NCI-H146 treated with DMSO at 0.1 percent for 48 hours (cell line): ENCODE results near the gene PDE4B.

Experiments used
- DNase-seq: peaks from one replicate; lab custom pipeline; 2025; ENCODE audit not compliant: unreplicated experiment; lab: John Stamatoyannopoulos, UW

The PDE4B gene

DNA sequence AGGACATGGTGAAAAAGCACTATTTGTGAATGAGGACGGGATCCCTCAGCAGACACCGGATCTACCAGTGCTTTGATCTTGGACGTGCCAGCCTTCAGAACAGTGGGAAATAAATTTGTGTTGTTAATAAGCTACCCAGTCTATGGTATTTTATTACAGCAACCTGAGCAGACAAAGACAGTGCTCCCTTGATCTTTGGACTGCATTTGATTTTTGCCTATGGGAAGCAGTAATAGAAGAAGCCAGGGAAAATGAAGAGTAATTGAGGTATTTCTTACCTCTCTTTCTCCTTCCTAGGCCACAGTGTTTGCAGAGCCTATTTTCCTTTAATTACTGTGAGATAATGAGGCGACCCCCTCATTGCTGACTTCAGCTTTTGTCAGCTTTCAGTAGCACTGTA lies 87.9 kb downstream of the PDE4B start:
- no peak for DNase-seq

DNA sequence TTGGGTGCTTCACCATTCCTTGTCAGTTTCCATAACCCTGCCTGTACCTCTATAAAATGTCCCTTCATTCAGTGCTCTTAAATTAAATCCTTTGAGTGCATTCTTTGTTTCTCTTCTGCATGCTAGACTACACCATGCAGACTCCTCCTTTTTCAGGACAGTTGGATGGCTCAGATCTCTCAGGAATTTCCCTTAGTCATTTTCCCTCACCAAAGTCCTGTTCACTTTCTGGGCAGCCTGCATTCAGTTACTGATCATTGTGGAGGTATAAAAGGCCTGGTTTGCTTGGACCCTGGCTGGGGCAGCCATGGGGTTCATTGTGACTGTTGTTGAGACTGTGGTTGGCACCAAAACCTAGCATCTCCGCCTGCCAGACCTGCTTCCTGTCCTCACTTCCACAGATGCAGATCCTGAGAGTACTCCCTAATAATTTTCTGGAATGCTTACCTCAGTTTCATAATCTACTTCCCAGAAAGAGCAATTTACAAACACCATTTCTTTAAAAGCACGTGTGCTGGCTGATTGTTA lies 88.4 kb downstream of the PDE4B start:
- DNase-seq, result no peak

DNA sequence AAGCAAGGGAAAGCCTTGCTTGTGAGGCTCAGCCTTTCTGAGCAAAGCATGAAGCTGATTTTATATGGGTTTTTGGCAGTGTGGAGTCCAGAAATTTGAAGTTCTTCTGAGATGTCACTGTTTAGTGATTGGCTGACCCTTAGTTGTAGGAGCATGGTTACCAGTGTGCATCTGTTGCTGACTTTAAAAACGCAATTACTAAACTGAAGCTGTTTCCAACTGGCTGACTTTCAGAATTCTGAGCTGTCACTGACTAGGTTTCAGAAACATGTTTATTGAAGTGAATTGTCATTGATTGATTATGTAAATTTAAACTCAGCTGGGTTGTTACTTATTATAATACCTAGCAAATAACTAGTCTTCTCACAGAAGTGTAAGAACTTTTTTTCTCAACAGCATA lies 89.4 kb downstream of the PDE4B start:
- no peak for DNase-seq

DNA sequence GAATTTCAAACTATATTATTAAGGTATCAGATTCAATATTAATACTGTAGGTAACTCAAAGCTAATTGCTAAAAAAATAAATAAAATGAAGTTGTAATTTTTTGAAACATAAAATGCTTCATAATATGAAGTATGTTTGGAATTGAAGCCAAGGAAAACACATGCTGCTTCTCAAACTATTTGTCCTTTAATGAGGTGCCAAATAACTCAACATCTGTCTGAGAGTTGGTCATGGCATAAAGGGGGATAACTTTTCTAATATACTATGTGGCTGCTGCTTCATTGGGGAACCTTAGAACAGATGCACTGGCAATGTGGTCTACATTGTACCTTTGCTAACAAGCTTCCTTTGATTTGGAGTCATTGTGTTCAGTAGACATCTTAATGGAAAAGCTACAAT lies 96.7 kb downstream of the PDE4B start:
- DNase-seq, result no peak

GRCh38 chr1:65890201-65890843 lies 97.6 kb downstream of the PDE4B start:
- DNase-seq, result no peak

DNA sequence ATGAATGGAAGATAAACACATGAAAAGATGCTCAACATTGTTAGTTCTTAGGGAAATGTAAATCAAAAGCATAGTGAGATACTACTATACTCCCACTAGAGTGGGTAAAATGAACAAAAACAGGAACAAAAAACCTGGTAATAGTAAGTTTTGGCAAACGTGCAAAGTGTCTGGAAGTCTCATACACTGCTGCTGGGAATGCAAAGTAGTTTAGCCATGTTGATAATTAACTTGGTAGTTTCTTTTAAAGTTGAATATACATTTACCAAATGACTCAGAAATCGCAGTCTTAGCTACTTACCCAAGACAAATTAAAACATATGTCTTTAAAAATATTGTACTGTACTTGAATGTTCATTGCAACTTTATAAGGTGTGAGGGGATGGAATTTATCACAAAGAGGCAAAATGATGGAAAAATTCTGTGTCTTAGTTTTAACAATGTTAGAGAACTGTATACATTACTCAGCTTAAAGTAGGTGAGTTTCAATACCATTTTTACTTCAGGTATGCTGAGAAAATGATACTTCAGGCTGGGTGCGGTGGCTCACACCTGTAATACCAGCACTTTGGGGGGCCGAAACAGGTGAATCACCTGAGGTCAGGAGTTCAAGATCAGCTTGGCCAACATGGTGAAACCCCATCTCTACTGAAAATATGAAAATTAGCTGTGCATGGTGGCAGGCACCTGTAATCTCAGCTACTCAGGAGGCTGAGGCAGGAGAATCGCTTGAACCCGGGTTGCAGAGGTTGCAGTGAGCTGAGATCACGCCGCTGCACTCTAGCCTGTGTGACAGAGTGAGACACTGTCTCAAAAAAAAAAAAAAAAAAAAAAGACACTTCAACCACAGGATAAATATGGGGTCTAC lies 102.3 kb downstream of the PDE4B start:
- no peak for DNase-seq

- DNase-seq, result no peak
These were observed 104.0 kb downstream of the PDE4B start for GRCh38 chr1:65896721-65897120.

GRCh38 chr1:65897485-65897884 lies 104.8 kb downstream of the PDE4B start:
- DNase-seq, result no peak

DNA sequence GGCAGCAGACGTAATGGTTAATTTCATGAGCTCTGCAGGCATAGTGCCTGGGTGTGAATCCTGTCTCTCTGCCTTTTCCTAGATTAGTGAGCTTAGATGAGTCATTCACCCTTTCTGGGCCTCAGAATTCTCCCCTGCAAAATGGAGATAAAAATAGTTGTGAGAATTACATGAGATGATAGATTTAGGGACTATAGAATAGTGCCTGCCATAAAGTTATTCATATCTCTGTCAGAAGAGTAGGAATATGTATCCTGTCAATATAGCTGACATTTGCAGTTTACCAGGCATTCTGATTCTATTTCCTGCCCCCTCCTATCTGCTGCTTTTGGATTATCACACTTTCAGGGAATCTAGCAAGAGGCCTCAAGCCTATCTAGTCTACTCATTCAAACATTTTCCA lies 112.0 kb downstream of the PDE4B start:
- DNase-seq, result no peak

GRCh38 chr1:65910432-65910831 lies 117.7 kb downstream of the PDE4B start:
- no peak for DNase-seq

GRCh38 chr1:65911679-65912078 lies 119.0 kb downstream of the PDE4B start:
- no peak for DNase-seq

DNA sequence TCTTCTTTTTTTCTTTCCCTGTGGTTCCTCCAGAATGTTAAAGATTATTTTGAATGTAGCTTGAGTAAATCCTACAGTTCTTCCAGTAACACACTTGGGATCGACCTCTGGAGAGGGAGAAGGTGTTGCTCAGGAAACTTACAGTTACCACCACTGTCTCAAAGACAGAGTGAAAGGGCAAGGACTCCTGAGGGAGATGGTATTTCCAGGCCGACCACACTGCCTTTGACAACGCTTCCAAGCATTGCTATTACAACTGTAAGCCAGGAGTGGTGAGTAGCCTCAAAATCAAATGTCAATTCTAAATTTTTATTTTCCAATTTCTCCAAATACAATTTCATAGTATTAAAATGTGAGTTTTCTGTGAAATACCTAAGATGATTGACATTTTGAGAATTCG lies 125.9 kb downstream of the PDE4B start:
- DNase-seq, result no peak

DNA sequence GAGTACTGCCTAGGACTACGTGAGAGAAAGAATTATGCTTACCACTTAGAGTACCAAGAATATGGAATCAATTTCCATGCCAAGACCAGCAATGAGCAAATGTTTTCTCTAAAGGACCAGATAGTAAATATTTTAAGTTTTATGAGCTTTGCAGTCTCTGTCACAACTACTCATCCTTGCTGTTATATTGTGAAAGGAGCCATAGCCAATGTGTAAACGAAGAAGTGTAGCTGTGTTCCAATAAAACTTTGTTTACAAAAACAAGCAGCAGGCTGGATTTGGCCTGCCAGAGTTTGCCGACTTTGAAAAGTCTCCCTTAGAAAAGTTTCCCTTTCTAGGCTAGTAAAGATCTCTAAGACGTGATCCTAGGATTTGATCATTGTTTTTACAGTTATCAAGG lies 128.8 kb downstream of the PDE4B start:
- DNase-seq, result no peak

DNA sequence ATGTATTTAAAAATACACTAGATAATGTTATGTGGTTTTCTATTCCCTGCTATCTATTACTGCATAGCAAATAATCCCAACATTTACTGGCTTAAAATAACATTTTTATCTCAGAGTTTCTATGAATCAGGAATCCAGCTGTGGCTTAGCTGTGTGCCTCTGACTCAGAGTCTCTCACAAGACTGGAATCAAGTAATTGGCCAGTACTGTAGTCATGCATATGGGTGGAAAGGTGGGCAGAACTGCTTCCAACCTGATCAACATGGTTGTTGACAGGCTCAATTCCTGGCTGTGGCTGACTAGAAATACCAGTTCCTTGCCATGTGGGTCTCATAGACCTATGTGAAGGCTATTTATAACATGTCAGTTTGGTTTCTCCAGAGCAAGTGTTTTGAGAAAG lies 131.8 kb downstream of the PDE4B start:
- no peak for DNase-seq

- no peak for DNase-seq
These were observed 145.8 kb downstream of the PDE4B start for GRCh38 chr1:65938506-65938905.

- no peak for DNase-seq
These were observed 146.5 kb downstream of the PDE4B start for GRCh38 chr1:65939191-65939590.

GRCh38 chr1:65939636-65940035 lies 146.9 kb downstream of the PDE4B start:
- DNase-seq, result no peak

DNA sequence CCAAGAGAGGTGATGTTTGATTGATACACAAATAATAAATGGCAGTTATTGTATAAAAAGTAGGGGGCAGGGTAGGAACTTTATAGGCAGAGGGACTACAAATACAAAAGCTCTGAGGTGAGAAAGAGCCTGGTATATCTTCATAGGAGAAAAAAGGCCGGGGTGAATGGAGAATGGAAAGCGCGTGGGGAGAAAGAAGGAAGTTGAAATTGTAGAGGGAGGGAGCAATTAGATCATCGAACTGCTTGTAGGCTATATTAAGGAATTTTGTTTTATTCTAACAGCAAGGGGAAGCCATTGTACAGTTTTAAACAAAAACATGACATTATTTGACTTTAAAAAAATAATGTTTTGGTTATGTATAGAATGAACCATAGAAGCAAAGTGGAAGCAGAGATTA lies 147.4 kb downstream of the PDE4B start:
- DNase-seq, result no peak

- no peak for DNase-seq
These were observed 149.8 kb downstream of the PDE4B start for GRCh38 chr1:65942476-65942875.

DNA sequence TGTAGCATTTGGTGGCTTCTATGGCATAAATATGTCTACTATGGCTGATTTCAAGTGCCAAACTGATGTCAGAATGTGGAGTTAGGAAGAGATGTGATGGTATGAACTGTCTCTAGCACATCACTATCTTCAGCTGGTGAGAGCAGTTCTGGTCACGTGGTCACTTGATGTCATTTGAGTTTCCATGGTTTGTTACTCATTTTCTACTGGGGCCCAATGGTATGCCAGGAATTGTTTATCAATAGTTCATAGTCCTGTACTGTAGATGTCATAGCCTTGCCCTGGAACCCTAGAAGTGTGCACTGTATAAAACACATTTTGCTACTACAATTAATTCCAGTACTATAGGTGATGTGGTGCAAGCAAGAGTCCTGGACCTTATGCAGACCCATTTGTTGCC lies 153.7 kb downstream of the PDE4B start:
- DNase-seq, result no peak

GRCh38 chr1:65946960-65947359 lies 154.3 kb downstream of the PDE4B start:
- no peak for DNase-seq

GRCh38 chr1:65948609-65949229 lies 156.0 kb downstream of the PDE4B start:
- DNase-seq, result no peak
